ENCODE results near the gene SRCAP. TPM values are rescaled to one million over a fixed set of nuclear protein-coding genes. Genes with fewer than 3 reads are reported as not detected.

SRCAP gene
- total RNA-seq, 1 donor from 2014 or later = 93.9 TPM

DNA sequence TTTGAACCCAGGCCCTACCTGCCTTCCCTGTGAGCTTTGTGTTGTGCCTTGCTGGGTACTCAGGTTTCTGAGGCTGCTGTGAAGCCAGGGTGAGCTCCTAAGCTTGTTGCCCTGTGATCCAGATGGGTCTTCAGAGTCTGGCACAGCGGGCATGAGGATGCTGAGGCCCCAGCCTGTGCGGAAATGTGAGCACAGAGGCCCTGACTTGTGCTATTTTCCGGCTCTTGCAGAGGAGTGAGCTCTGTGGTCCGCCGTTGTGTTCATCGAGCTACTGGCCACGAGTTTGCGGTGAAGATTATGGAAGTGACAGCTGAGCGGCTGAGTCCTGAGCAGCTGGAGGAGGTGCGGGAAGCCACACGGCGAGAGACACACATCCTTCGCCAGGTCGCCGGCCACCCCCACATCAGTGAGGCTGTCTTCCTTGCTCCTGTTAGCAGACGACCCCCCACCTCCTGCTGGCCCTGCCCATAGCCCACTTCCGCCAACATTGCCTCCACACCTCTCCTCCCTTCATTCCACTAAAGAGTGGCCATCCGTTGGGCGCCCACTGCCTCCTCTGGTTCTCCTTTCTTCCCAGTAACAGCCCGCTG lies 52.0 kb downstream of the SRCAP start:
- intact Hi-C loops (cut with micrococcal nuclease) = no loop called here

DNA sequence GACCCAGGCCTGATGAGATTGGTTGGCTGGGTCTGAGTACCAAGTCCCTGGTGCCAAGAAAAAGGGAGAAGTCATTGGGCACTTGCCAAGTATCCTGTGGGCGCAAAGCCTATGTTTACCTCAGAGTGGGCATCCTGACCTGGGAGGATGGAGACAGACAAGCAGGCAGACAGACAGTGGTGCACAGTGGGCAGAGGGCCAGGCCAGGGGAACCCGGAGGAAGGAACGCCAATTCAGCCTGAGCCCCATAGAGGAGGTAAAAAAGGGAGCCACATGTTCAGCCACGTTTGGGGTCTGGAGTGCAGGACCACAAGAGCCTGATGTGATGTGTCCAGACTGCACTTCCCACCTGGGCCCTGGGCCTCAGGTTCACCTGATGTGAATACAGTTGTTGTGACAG lies 54.6 kb downstream of the SRCAP start:
- intact Hi-C loops (cut with micrococcal nuclease) = no loop called here

DNA sequence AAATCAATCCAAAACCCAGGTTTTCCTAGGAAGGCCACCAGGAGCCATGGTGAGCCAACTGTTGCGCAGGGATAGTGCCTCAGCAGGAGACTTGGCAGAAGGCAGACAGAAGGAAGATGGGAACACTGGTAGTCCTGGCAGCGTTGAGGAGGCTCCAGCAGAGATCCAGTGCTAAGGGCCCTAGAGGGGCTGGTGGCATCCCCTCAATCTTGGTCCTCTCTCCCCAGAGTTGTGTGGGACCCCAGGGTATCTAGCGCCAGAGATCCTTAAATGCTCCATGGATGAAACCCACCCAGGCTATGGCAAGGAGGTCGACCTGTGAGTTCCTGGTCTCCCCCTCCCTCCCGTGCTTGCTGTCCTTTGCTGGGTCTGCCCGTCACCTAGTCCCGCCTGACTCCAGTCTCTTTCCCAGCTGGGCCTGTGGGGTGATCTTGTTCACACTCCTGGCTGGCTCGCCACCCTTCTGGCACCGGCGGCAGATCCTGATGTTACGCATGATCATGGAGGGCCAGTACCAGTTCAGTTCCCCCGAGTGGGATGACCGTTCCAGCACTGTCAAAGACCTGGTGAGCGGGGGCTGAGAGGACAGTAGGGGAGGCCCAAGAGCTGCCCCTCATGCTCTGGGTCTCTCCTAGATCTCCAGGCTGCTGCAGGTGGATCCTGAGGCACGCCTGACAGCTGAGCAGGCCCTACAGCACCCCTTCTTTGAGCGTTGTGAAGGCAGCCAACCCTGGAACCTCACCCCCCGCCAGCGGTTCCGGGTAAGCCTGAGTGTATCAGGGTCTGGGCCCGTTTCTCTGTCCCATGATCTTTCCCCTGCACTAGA lies 57.2 kb downstream of the SRCAP start:
- intact Hi-C loops (cut with micrococcal nuclease) = no loop called here

- intact Hi-C loops (cut with micrococcal nuclease) = no loop called here
Observed at GRCh38 chr16:30756781-30757100, 57.8 kb downstream of the SRCAP start.

- intact Hi-C loops (cut with micrococcal nuclease) = no loop called here
Observed at GRCh38 chr16:30757316-30757715, 58.3 kb downstream of the SRCAP start.

DNA sequence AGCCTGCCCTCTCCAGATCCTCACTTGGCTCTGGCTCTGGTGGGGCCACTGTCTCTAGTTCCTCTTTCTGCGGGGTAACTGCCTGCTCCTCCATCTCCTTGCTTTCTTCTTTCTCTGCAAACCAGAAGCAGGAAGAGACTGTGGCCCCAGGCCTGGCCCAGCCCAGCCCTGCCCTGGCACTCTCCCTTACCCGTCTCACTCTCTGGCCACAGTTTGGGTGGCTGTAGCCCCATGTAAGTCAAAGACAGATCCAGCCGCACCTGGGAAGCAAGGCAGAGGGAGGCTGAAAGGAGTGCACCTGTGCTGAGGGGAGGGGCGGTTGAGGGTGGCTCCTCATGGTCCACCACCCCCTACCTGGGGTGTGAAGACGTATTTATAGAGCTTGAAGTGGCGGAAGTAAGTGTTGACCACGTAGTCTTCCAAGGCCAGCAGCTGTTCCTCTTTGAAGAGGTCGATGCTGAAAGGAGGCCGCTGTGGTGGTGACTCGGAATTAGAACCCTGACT lies 60.1 kb downstream of the SRCAP start:
- intact Hi-C loops (cut with micrococcal nuclease) = no loop called here

- intact Hi-C loops (cut with micrococcal nuclease) = loop anchor here (5.0 kb wide), 2 partner anchors 272 to 763 kb away; partner anchors contain the start of genes HIRIP3, INO80E and STX4
Observed at GRCh38 chr16:30760001-30760559, 61.1 kb downstream of the SRCAP start.

- intact Hi-C loops (cut with micrococcal nuclease) = loop anchor here (5.0 kb wide), 2 partner anchors 271 to 764 kb away; partner anchors contain the start of genes HIRIP3, INO80E and STX4
Observed at GRCh38 chr16:30760577-30761426, 61.8 kb downstream of the SRCAP start.

- intact Hi-C loops (cut with micrococcal nuclease) = loop anchor here (5.0 kb wide), 2 partner anchors 271 to 764 kb away; partner anchors contain the start of genes HIRIP3, INO80E and STX4
Observed at GRCh38 chr16:30761427-30761927, 62.5 kb downstream of the SRCAP start.

DNA sequence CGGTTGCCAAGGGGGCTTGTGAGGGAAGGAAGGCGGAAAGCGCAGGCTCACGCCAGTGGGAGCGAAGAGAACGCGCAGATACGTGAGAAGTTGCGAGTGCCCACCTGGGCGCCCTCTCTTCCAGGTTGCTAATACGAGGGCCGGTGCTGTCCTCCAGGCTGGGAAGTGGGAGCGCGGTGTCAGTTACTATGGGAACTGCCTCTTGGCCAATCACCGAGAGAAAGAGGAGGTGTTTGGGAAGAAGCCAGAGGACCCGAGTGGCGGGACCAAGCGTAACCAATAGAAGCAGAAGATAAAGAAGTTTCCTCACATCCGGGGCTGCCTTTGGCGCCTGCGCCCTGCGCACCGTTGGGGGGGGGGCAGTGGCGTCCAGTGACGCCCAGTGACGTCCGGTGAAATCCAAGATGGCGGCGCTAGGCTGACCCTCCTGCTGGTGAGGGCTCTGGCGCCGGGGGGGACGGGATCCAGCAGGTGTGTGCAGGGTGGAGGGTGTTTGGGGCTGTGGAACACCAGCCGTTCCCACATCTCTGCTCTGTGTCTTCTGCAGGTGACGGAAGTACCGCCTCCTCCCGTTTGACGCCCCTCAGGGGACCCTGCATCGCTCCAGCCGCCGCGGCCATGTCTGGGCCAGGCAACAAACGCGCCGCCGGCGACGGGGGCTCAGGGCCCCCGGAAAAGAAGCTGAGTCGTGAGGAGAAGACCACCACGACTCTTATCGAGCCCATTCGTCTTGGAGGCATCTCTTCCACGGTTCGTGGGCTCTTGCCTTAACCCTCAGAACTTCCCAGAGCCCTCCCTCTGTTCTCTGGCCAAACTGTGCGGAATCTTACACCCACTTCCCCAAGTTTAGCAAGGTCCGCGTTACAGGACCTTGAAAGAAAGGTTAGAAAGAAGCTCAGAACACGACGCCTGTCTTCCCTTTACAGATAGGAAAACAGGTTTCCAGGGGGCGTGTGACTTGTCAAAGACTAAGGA lies 63.2 kb downstream of the SRCAP start, which contains the start of the genes CFAP119 and RNF40:
Gene CFAP119, minus strand, starts transcription at position 135 of the 975 bp plus-strand sequence. CDS start 314 bp downstream, outside the sequence.
Gene RNF40, plus strand, starts transcription at position 395 of the 975 bp plus-strand sequence. Its CDS starts 224 bp downstream, at position 619.
- intact Hi-C loops (cut with micrococcal nuclease) = loop anchor here (1.0 to 5.0 kb wide), 15 partner anchors 13 to 765 kb away; partner anchors contain the start of genes CTF1, FBRS, HIRIP3 and INO80E

- intact Hi-C loops (cut with micrococcal nuclease) = loop anchor here (1.0 to 5.0 kb wide), 15 partner anchors 12 to 766 kb away; partner anchors contain the start of genes CTF1, FBRS, HIRIP3 and INO80E
Observed at GRCh38 chr16:30762991-30763725, 64.2 kb downstream of the SRCAP start.

GRCh38 chr16:30764086-30764485 lies 65.1 kb downstream of the SRCAP start:
- intact Hi-C loops (cut with micrococcal nuclease) = loop anchor here (5.0 kb wide), 2 partner anchors 268 to 767 kb away; partner anchors contain the start of genes HIRIP3, INO80E and STX4

- intact Hi-C loops (cut with micrococcal nuclease) = loop anchor here (5.0 kb wide), 2 partner anchors 267 to 768 kb away; partner anchors contain the start of genes HIRIP3, INO80E and STX4
Observed at GRCh38 chr16:30764816-30765465, 66.0 kb downstream of the SRCAP start.

DNA sequence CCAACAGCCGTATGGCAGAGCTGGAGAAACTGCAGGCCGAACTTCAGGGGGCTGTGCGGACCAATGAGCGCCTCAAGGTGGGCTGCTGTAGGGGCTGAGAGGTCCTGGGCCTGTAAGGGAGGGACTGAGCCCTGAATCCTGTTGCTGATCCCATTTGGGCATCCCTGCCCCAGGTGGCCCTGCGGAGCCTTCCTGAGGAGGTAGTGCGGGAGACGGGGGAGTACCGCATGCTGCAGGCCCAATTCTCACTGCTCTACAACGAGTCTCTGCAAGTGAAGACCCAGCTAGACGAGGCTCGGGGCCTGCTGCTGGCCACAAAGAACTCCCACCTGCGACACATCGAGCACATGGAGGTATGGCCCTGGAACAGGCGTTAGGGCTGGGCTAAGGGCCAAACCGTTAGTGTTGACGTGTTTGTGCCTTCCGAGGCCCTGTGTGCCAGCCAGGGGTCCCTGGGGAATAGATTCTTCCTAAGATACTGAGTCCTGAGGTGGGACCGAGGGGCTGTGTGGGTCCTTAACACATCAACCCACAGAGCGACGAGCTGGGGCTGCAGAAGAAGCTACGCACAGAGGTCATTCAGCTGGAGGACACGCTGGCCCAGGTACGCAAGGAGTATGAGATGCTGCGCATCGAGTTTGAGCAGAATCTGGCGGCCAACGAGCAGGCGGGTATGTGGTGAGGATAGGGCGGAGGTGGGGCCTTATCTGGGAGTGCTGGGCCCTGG lies 67.4 kb downstream of the SRCAP start:
- intact Hi-C loops (cut with micrococcal nuclease) = no loop called here

GRCh38 chr16:30766933-30767284 lies 67.9 kb downstream of the SRCAP start:
- intact Hi-C loops (cut with micrococcal nuclease) = no loop called here

DNA sequence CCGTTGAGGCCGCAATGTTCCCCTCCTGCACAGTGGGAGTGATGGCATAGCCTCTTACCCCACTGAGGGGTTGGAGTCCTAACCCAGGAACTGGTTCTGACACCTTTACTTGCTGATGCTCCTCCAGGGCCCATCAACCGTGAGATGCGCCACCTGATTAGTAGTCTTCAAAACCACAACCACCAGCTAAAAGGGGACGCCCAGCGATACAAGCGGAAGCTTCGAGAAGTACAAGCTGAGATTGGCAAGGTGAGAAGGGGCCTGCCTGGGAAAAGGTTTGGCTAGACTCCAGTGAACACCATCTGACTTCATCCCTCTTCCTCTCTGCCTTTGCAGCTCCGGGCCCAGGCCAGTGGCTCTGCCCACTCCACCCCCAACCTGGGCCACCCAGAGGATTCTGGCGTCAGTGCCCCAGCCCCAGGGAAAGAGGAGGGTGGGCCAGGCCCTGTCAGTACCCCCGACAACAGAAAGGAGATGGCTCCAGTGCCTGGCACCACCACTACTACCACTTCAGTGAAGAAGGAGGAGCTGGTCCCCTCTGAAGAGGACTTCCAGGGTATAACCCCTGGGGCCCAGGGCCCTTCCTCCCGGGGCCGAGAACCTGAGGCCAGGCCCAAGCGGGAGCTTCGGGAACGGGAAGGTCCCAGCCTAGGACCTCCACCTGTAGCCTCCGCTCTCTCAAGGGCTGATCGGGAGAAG lies 68.9 kb downstream of the SRCAP start:
- intact Hi-C loops (cut with micrococcal nuclease) = no loop called here

Measured in T-helper 1 cell treated with Interleukin-12 subunit alpha and Interleukin-12 subunit beta and Interleukin-4 antibody, amounts not matched to agents 30 ng/mL and 1 ng/mL, for 36 hours (primary cell).